22Rv1 (cell line): ENCODE measurements around the gene TOMM7.

Experiments
- ZFX ChIP-seq: fragments of 450-650 bp; IDR thresholded peaks from 2 replicates; pipeline ENCODE4 v1.6.1; 2017; ENCODE audit warnings: antibody characterized with exemption, borderline replicate concordance
- TF ChIP-seq, protein P1 (sequence below): fragments of 450-650 bp; IDR thresholded peaks from 2 replicates; pipeline ENCODE4 v1.5.1; 2017; ENCODE audit warnings: mild to moderate bottlenecking

- TF ChIP-seq, protein P1, sequence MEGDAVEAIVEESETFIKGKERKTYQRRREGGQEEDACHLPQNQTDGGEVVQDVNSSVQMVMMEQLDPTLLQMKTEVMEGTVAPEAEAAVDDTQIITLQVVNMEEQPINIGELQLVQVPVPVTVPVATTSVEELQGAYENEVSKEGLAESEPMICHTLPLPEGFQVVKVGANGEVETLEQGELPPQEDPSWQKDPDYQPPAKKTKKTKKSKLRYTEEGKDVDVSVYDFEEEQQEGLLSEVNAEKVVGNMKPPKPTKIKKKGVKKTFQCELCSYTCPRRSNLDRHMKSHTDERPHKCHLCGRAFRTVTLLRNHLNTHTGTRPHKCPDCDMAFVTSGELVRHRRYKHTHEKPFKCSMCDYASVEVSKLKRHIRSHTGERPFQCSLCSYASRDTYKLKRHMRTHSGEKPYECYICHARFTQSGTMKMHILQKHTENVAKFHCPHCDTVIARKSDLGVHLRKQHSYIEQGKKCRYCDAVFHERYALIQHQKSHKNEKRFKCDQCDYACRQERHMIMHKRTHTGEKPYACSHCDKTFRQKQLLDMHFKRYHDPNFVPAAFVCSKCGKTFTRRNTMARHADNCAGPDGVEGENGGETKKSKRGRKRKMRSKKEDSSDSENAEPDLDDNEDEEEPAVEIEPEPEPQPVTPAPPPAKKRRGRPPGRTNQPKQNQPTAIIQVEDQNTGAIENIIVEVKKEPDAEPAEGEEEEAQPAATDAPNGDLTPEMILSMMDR, result no peak
- TF ChIP-seq ZFX, result no peak
Observed at GRCh38 chr7:22819476-22819875, 3.2 kb downstream of the TOMM7 start.
